Hepatocyte (in vitro differentiated cells): ENCODE measurements around the gene ZMAT5. TPM values are rescaled to one million over a fixed set of nuclear protein-coding genes. Genes with fewer than 3 reads are reported as not detected.

Experiments used
- DNase-seq: peaks from one replicate; pipeline ENCODE4 v3.0.0-alpha.2; 2016; ENCODE audit warnings: low spot score
- H2AFZ ChIP-seq: fragments of 200-600 bp; sonication (generic); 2 replicates; pipeline ENCODE4 v1.6.0; 2016; ENCODE audit warnings: antibody characterized with exemption, mild to moderate bottlenecking
- H3K27ac ChIP-seq: fragments of 200-600 bp; sonication (generic); 2 replicates; pipeline ENCODE4 v1.5.1; 2016; ENCODE audit warnings: mild to moderate bottlenecking
- H3K27me3 ChIP-seq: fragments of 200-600 bp; sonication (generic); 2 replicates; pipeline ENCODE4 v1.6.1; 2016
- H3K36me3 ChIP-seq: fragments of 200-600 bp; sonication (generic); replicated peaks from 2 replicates; pipeline ENCODE4 v1.5.1; 2016; ENCODE audit warnings: low read depth; ENCODE audit not compliant: insufficient read depth
- H3K4me1 ChIP-seq: fragments of 200-600 bp; sonication (generic); 2 replicates; pipeline ENCODE4 v1.5.1; 2016; ENCODE audit warnings: mild to moderate bottlenecking, moderate library complexity; ENCODE audit not compliant: insufficient read depth
- H3K4me2 ChIP-seq: fragments of 200-600 bp; sonication (generic); 2 replicates; pipeline ENCODE4 v1.6.0; 2016
- H3K4me3 ChIP-seq: fragments of 200-600 bp; sonication (generic); 2 replicates; pipeline ENCODE4 v1.5.1; 2016; ENCODE audit warnings: mild to moderate bottlenecking
- H3K79me2 ChIP-seq: fragments of 200-600 bp; sonication (generic); 2 replicates; pipeline ENCODE4 v1.6.0; 2017; ENCODE audit warnings: mild to moderate bottlenecking
- H3K9me2 ChIP-seq: fragments of 200-600 bp; sonication (generic); replicated peaks from 2 replicates; pipeline ENCODE4 v1.6.0; 2017; ENCODE audit warnings: mild to moderate bottlenecking; ENCODE audit not compliant: insufficient read depth
- H3K9me3 ChIP-seq: fragments of 200-600 bp; sonication (generic); 2 replicates; pipeline ENCODE4 v1.5.1; 2016; ENCODE audit warnings: low read depth, mild to moderate bottlenecking
- H4K20me1 ChIP-seq: fragments of 200-600 bp; sonication (generic); 2 replicates; pipeline ENCODE4 v1.6.0; 2016; ENCODE audit warnings: mild to moderate bottlenecking; ENCODE audit not compliant: insufficient read depth, poor library complexity, severe bottlenecking
- EZH2 ChIP-seq: fragments of 200-600 bp; sonication (generic); IDR thresholded peaks from 2 replicates; pipeline ENCODE4 v1.6.1; 2016; ENCODE audit warnings: antibody characterized with exemption, mild to moderate bottlenecking, borderline replicate concordance
- EZH2phosphoT487 ChIP-seq: fragments of 200-600 bp; sonication (generic); IDR thresholded peaks from one replicate; pipeline ENCODE4 v1.6.1; 2018; ENCODE audit warnings: antibody characterized with exemption, mild to moderate bottlenecking, low read depth, moderate library complexity; ENCODE audit not compliant: unreplicated experiment, severe bottlenecking
- WGBS: methylation state at CpG from one replicate; pipeline ENCODE4 v1.1.6; 2016; ENCODE audit warnings: low lambda C conversion rate; ENCODE audit errors: missing lambda C conversion rate; 5-methylcytosine and 5-hydroxymethylcytosine counted together
- polyA plus RNA-seq: library from polyadenylated mRNA; unstranded; fragments of >200 nt; fragmentation: Nextera tagmentation; extraction: Ambion mirVana; gene quantifications from 2 replicates; pipeline ENCODE4 v1.2.1, GENCODE V29; 2016
- total RNA-seq: library from RNA; depleted of rRNA; stranded (reverse); fragments of >200 nt; gene quantifications from 2 replicates; pipeline ENCODE4 v1.2.3, GENCODE V29; 2014
- TF ChIP-seq, protein P1 (sequence below): fragments of 200-600 bp; sonication (generic); IDR thresholded peaks from 2 replicates; pipeline ENCODE4 v1.5.1; 2016; ENCODE audit warnings: antibody characterized with exemption, mild to moderate bottlenecking; ENCODE audit not compliant: poor library complexity

ZMAT5 gene
- total and polyA plus RNA-seq, 2 experiments from 2014 or later = 18.2 to 38.5 TPM

DNA sequence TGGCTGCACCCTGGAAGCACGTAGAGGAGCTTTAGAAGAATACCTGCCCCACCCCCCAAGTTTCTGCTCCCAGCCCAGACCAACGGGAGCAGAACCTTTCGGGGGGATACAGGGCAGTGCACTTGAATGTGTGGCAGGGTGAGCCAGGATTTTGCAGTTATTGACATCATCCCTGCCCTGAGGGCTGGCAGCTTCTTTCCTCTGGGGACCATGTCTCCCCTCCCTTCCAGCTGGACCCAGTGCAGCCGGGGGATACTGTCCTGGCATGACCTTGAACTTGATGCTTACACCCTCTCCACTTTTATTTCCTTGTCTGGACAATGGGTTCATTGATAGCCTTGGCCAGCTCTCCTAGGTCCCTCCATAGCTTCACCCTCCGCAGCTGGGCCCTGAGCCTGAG lies 51.1 kb downstream of the ZMAT5 start:
- Histone ChIP-seq H4K20me1 (no peaks in the 10 kb centered on the region), H3K79me2 (no peaks in the 10 kb centered on the region), H3K4me2 (no peak overlapping the region), H3K4me3 (no peak overlapping the region), H3K4me1 (no peaks in the 10 kb centered on the region), H3K27me3 (peaks cover 24% of the 10 kb centered on the region), H3K9me2 (no peaks in the 10 kb centered on the region), H3K36me3 (no peaks in the 10 kb centered on the region), H2AFZ (no peak overlapping the region), H3K27ac (no peak overlapping the region), H3K9me3 (no peaks in the 10 kb centered on the region)
- TF ChIP-seq, protein P1, sequence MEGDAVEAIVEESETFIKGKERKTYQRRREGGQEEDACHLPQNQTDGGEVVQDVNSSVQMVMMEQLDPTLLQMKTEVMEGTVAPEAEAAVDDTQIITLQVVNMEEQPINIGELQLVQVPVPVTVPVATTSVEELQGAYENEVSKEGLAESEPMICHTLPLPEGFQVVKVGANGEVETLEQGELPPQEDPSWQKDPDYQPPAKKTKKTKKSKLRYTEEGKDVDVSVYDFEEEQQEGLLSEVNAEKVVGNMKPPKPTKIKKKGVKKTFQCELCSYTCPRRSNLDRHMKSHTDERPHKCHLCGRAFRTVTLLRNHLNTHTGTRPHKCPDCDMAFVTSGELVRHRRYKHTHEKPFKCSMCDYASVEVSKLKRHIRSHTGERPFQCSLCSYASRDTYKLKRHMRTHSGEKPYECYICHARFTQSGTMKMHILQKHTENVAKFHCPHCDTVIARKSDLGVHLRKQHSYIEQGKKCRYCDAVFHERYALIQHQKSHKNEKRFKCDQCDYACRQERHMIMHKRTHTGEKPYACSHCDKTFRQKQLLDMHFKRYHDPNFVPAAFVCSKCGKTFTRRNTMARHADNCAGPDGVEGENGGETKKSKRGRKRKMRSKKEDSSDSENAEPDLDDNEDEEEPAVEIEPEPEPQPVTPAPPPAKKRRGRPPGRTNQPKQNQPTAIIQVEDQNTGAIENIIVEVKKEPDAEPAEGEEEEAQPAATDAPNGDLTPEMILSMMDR = no peak
- TF ChIP-seq EZH2 (no peak), EZH2phosphoT487 (no peak)
- DNase-seq = no peak
- WGBS = 82% methylated on average over 5 of the region's 5 CpGs

DNA sequence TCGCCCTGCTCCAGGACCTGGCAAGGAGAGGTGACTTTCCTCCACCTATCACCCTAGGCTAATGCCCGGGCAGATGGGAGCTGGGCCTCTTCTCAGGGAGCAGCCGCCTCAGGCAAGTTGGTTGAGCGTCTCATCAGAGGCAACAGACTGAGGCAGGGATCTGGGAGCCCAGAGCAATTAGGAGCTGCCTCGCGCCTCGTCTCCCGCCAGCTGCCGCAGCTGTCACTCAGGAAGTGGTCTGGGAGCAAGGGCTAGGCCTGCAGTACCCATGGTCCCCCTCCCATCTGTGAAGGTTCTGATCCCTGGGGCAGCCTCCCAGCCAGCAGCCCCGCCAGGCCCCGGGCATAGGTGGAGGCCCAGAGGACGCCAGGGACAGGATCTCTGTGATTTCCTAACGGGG lies 51.6 kb downstream of the ZMAT5 start:
- H3K4me3 ChIP-seq = no peak overlapping the region
- H3K36me3 ChIP-seq = no peaks in the 10 kb centered on the region
- no peaks in the 10 kb centered on the region for H3K9me3 ChIP-seq
- peaks cover 22% of the 10 kb centered on the region for H3K27me3 ChIP-seq
- no peak overlapping the region for H3K27ac ChIP-seq
- H2AFZ ChIP-seq = no peak overlapping the region
- no peaks in the 10 kb centered on the region for H3K79me2 ChIP-seq
- H3K9me2 ChIP-seq = no peaks in the 10 kb centered on the region
- no peaks in the 10 kb centered on the region for H3K4me1 ChIP-seq
- no peak overlapping the region for H3K4me2 ChIP-seq
- TF ChIP-seq EZH2 (no peak), EZH2phosphoT487 (no peak)
- DNase-seq = no peak
- WGBS = 88% methylated on average over 13 of the region's 13 CpGs
- H4K20me1 ChIP-seq = no peaks in the 10 kb centered on the region

DNA sequence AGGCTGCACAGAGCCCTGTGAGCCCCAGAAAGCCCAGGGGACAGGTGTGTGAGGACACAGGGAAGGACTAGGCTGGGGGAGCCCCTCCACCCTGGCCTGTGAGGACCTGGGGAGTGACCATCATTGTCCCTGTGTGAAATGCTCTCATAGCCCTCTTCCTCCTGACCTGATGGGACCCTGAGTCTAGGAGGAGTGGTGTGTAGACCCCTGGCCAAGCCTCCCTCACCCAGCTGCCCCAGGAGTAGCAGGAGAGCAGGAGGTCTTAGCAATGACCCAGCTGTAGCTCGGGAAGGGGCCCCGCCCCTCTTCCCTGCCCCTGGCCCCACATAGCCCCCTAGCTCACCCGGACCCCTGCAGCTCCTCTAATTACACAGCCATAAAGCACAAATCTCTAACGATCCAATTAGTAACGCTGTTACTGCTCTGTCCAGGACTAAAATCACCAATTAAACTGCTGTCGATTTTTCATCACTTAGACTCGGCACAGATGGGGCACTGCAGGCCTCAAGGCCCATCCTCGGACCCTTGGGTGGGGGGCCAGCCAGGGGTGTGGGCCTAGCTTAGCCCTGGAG lies 53.6 kb downstream of the ZMAT5 start:
- Histone ChIP-seq H3K36me3 (no peaks in the 10 kb centered on the region), H3K79me2 (no peaks in the 10 kb centered on the region), H3K4me2 (no peak overlapping the region), H3K27me3 (peaks cover 12% of the 10 kb centered on the region), H3K27ac (no peak overlapping the region), H4K20me1 (no peaks in the 10 kb centered on the region), H3K4me1 (no peaks in the 10 kb centered on the region), H2AFZ (no peak overlapping the region), H3K9me3 (no peaks in the 10 kb centered on the region), H3K9me2 (no peaks in the 10 kb centered on the region), H3K4me3 (no peak overlapping the region)
- TF ChIP-seq EZH2phosphoT487 = no peak
- DNase-seq = no peak
- 73% methylated on average over 8 of the region's 8 CpGs for WGBS

DNA sequence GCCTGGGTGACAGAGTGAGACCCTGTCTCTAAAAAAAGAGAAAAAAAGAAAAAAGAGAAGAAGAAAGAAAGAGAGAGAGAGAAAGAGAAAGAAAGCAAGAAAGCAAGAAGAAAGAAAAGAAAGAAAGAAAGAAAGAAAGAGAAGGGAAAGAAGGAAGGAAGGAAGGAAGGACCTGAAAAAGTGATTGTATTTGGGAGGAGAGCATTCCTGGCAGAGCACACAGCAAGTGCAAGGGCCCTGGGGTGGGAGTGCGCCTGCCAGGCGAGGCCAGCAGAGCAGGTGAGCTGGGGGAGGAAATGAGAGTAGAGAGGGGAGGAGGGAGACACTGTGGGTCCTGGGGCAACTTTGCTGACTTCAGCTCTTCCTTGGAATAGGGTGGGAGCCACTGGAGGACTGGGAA lies 54.7 kb downstream of the ZMAT5 start:
- WGBS = 78% methylated on average over 2 of the region's 2 CpGs
- Histone ChIP-seq H3K27ac (no peak overlapping the region), H3K27me3 (peaks cover 4% of the 10 kb centered on the region), H3K79me2 (no peaks in the 10 kb centered on the region), H3K4me3 (no peak overlapping the region), H3K4me1 (no peaks in the 10 kb centered on the region), H3K9me3 (no peaks in the 10 kb centered on the region), H2AFZ (no peak overlapping the region), H4K20me1 (no peaks in the 10 kb centered on the region), H3K9me2 (no peaks in the 10 kb centered on the region), H3K4me2 (no peak overlapping the region), H3K36me3 (no peaks in the 10 kb centered on the region)
- no peak for DNase-seq
- TF ChIP-seq EZH2 (no peak), EZH2phosphoT487 (no peak)
- TF ChIP-seq, protein P1 = no peak
